ENCODE measurements around the gene EPS8. TPM values are rescaled to one million over a fixed set of nuclear protein-coding genes. Genes with fewer than 3 reads are reported as not detected.

Gene EPS8
- total RNA-seq, 1 donor from 2014 or later: 17.8 TPM

DNA sequence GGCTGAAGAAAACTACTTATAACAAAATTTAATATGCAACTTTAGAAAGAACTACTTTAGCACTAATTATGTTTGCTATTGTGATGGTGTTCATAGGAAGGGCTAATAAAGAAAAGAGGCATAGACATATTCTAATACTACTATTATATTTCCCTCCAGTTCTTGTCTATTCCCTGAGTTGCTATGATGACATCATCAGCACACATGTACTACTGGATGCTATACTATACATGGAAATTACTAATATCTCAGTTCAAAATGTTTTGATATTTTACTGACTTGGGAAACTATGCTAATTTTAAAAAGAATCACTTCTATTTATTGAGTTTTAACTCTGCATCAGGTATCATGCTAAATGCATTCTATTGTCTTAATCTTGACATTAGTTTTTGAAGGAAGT is 101.6 kb downstream of the EPS8 start:
- H3K36me3 ChIP-seq (ENCODE audit: control insufficient read depth, insufficient read depth, low read length): no peaks in the 10 kb centered on the region
- H3K4me3 ChIP-seq (ENCODE audit: low read depth, low read length): no peak overlapping the region
- no peak for TF ChIP-seq CTCF (IDR thresholded peaks at IDR 0.05; ENCODE audit: insufficient read depth, low read length, poor library complexity, severe bottlenecking)
- no peaks in the 10 kb centered on the region for H3K27me3 ChIP-seq (ENCODE audit: control insufficient read depth, insufficient read depth, low read length)
- no peak for DNase-seq (ENCODE audit: low read depth)

- DNase-seq (ENCODE audit: low read depth): no peak
- TF ChIP-seq CTCF (IDR thresholded peaks at IDR 0.05; ENCODE audit: insufficient read depth, low read length, poor library complexity, severe bottlenecking): no peak
Observed at GRCh38 chr12:15684896-15685658, 104.1 kb downstream of the EPS8 start.

DNA sequence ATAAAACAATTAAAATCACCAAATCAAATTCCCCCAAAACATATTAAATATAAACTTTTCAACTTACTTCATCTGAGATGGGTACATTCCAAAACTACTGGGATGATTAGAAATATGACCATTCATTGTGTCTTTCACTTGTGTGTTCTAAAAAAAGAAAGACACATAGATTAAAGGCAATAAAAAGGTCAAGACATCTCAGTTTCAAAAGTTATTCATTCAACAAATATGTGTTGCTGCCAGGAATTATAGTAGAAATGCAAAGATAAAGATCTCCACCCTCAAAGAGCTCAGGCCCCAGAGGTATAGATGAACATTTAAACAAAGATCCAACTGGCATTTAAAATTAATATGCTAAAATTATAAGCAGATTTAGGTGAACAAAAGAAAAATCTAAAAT is 106.4 kb downstream of the EPS8 start:
- no peaks in the 10 kb centered on the region for H3K27me3 ChIP-seq (ENCODE audit: control insufficient read depth, insufficient read depth, low read length)
- DNase-seq (ENCODE audit: low read depth): no peak
- no peak overlapping the region for H3K4me3 ChIP-seq (ENCODE audit: low read depth, low read length)
- no peak for TF ChIP-seq CTCF (IDR thresholded peaks at IDR 0.05; ENCODE audit: insufficient read depth, low read length, poor library complexity, severe bottlenecking)
- H3K36me3 ChIP-seq (ENCODE audit: control insufficient read depth, insufficient read depth, low read length): no peaks in the 10 kb centered on the region

More at GRCh38 chr12:15684896-15685658, 104.1 kb downstream of the EPS8 start:
- Histone ChIP-seq H3K27me3 (ENCODE audit: control insufficient read depth, insufficient read depth, low read length) (no peaks in the 10 kb centered on the region), H3K4me3 (ENCODE audit: low read depth, low read length) (no peak overlapping the region), H3K36me3 (ENCODE audit: control insufficient read depth, insufficient read depth, low read length) (no peaks in the 10 kb centered on the region)

- no peak for DNase-seq (ENCODE audit: low read depth)
- Histone ChIP-seq H3K4me3 (ENCODE audit: low read depth, low read length) (no peak overlapping the region), H3K27me3 (ENCODE audit: control insufficient read depth, insufficient read depth, low read length) (no peaks in the 10 kb centered on the region), H3K36me3 (ENCODE audit: control insufficient read depth, insufficient read depth, low read length) (no peaks in the 10 kb centered on the region)
- no peak for TF ChIP-seq CTCF (IDR thresholded peaks at IDR 0.05; ENCODE audit: insufficient read depth, low read length, poor library complexity, severe bottlenecking)
Observed at GRCh38 chr12:15679151-15679550, 110.0 kb downstream of the EPS8 start.

GRCh38 chr12:15677726-15678201 is 111.4 kb downstream of the EPS8 start:
- Histone ChIP-seq H3K4me3 (ENCODE audit: low read depth, low read length) (no peak overlapping the region), H3K36me3 (ENCODE audit: control insufficient read depth, insufficient read depth, low read length) (no peaks in the 10 kb centered on the region), H3K27me3 (ENCODE audit: control insufficient read depth, insufficient read depth, low read length) (no peaks in the 10 kb centered on the region)
- TF ChIP-seq CTCF (IDR thresholded peaks at IDR 0.05; ENCODE audit: insufficient read depth, low read length, poor library complexity, severe bottlenecking): no peak
- DNase-seq (ENCODE audit: low read depth): no peak

- Histone ChIP-seq H3K27me3 (ENCODE audit: control insufficient read depth, insufficient read depth, low read length) (no peaks in the 10 kb centered on the region), H3K36me3 (ENCODE audit: control insufficient read depth, insufficient read depth, low read length) (no peaks in the 10 kb centered on the region), H3K4me3 (ENCODE audit: low read depth, low read length) (no peak overlapping the region)
- no peak for DNase-seq (ENCODE audit: low read depth)
- no peak for TF ChIP-seq CTCF (IDR thresholded peaks at IDR 0.05; ENCODE audit: insufficient read depth, low read length, poor library complexity, severe bottlenecking)
Observed at GRCh38 chr12:15677228-15677627, 112.0 kb downstream of the EPS8 start.
